AG20443 (cell line): ENCODE results near the gene SPATA31D1.
A peak's percentile ranks its signal among the peaks of the same experiment; 100 is the strongest.

Experiments used
- DNase-seq: peaks from one replicate; pipeline ENCODE4 v3.0.0; 2012; ENCODE audit warnings: low spot score, mixed read lengths

SPATA31D1 gene

GRCh38 chr9:82022121-82022520, 33.5 kb downstream of the SPATA31D1 start:
- no peak for DNase-seq

GRCh38 chr9:82024908-82025307, 36.3 kb downstream of the SPATA31D1 start:
- DNase-seq, result no peak

DNA sequence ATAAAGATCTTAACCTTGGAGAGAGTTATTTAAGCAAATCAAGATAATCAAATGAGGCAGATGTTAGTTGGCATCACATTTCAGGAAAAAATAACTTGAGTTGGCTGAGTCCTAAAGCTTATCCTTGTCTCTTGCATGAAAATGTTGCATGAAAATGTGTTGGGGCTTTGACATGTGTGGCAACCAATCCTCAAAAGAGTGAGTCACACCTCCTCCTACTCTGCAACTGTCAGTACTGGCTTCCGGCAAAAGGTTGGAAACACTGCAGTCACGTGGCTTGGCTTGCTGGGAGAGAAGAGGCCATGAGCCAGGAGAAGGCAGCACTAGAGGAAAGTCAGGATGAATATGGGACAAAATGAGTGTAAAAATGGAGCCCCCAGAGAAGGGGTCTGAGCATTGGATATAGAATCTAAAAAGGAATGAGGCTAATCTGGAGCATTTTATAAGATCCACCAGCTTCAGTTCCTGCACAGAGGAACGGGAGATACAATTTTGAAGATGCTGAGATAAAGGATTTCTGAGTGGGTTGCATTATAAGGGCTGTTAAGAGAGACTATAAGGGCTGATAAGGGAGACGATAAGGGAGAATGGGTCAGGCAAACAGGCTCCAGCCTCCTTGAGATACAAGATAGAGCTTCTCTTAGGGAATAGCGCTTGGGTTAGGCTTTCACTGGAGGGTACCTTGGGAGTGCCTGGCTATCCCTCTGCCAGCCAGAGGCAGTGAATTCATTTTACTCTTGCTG, 43.1 kb downstream of the SPATA31D1 start:
- peak; percentile 67 for DNase-seq

DNA sequence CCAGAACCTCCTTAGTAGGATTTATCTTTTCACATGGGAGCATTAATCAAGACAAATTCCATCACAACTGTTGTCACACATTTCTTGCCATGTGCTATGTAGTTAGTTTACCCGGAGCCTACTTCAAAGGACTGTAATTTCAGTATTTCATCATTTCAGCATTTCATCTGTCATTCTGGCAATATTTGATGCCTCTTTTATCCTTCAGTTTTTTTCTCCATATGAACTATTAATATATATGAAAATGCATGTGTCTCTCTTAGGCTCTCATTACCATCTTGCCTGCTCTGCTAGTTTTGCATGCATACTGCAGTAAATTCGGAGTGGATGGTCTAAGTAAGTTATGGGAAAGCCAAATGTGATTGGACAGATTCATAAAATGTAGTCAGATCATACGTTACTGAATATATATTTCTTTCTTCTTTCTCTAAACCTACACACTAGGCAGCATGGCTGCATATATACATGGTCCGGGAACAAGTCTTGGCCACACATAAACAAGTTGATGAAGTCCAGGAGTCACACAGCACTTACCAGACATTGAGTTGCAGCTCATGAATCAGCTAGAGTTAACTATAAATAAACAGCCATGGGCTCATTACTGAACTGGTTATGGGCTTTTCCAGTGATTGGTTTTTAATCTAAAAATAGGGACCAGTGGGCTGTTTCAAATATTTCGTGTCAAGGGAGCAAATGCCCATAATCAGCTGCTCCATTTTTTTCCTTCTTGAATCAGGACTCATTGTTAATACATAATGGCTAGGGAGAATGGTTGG, 46.6 kb downstream of the SPATA31D1 start:
- DNase-seq, result no peak

GRCh38 chr9:82036086-82036485, 47.5 kb downstream of the SPATA31D1 start:
- no peak for DNase-seq

DNA sequence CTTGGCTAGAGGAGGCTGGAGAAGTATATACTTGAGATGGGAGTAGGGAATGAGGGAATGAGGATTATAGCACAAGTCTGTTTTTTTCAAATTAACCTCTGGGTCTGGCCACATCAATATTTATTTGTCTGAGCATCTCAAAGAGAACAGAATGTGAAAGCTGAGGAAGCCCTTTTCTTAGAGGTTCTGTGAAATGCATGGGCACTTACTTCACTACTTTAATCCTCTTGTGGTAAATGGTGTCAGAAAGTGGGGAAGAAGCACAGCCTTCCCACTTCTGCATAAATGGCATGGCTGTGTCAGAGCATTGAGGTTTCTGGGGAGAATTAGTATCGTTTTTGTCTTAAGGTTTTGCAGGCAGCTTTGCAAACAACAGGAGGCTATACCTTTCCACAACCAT, 48.6 kb downstream of the SPATA31D1 start:
- no peak for DNase-seq

GRCh38 chr9:82038897-82039296, 50.3 kb downstream of the SPATA31D1 start:
- no peak for DNase-seq
